K562 (cell line): ENCODE measurements around the gene CHRDL2. TPM values are rescaled to one million over a fixed set of nuclear protein-coding genes. Genes with fewer than 3 reads are reported as not detected.

Source experiments
- ATAC-seq: fragments of 200-7000 bp; cut with Tn5 transposase; 3 replicates; pipeline ENCODE4 v1.9.1; 2020; ENCODE audit warnings: moderate library complexity
- BruUV-seq: library from RNA; stranded (reverse); fragments of 400-500 nt; replicated peaks from 2 replicates; lab custom pipeline; 2021; lab: Mats Ljungman, UMichigan
- CTCF ChIA-PET: fragments of 300-600 bp; formaldehyde crosslinking; extraction: SDS; loops from one replicate; lab custom pipeline; 2021; ENCODE audit warnings: low intra/inter-chr PET ratio; lab: Yijun Ruan, JAX
- POLR2A ChIA-PET: fragments of 300-600, 350-650 bp; sonication (Branson Sonifier 250); formaldehyde crosslinking; extraction: SDS; loops from one replicate; lab custom pipeline; 2021; ENCODE audit warnings: antibody characterized with exemption, inconsistent platforms; lab: Yijun Ruan, JAX
- DNase-seq, 4 experiments: peaks; one replicate each; pipeline versions ENCODE4 v3.0.0 to v3.0.0-alpha.2; 2011 to 2018; ENCODE audit warnings: low spot score in 3 of 4, mixed read lengths in 3 of 4; ENCODE audit errors: extremely low read depth in 1 of 4
- FAIRE-seq: peaks from 2 replicates; lab custom pipeline; 2011; peaks lifted over from hg19 to GRCh38; lab: Jason Lieb, UNC
- H2AFZ ChIP-seq: 2 replicates; pipeline ENCODE4 v1.6.0; 2011; ENCODE audit warnings: low read depth, low read length, control low read depth, inconsistent platforms
- H3K27ac ChIP-seq: fragments of 200-600 bp; 3 replicates; pipeline ENCODE4 v1.8.0; 2011; ENCODE audit warnings: low read depth, mild to moderate bottlenecking, control low read depth, inconsistent platforms, low read length, moderate library complexity, mixed read lengths; ENCODE audit errors: extremely low read depth
- H3K27me3 ChIP-seq, 2 experiments: fragments of 300-600 bp in 1 of 2; 2 replicates in 1 of 2; 3 replicates in 1 of 2; pipeline versions ENCODE4 v1.6.0 to v1.8.0; 2011; ENCODE audit warnings: inconsistent platforms in 2 of 2, low read length in 2 of 2, mild to moderate bottlenecking in 1 of 2, mixed read lengths in 1 of 2, moderate library complexity in 1 of 2; ENCODE audit not compliant: control insufficient read depth in 2 of 2, insufficient read depth in 2 of 2
- H3K36me3 ChIP-seq: fragments of 300-600 bp; 3 replicates; pipeline ENCODE4 v1.8.0; 2011; ENCODE audit warnings: mild to moderate bottlenecking, low read length, inconsistent platforms; ENCODE audit not compliant: control insufficient read depth, insufficient read depth
- H3K4me1 ChIP-seq, 2 experiments: fragments of 200-600 bp in 1 of 2; replicated peaks in 1 of 2; 2 replicates in 1 of 2; 3 replicates in 1 of 2; pipeline versions ENCODE4 v1.5.1 to v1.8.0; 2011; ENCODE audit warnings: inconsistent platforms in 2 of 2, low read length in 2 of 2, mild to moderate bottlenecking in 1 of 2, mixed read lengths in 1 of 2, moderate library complexity in 1 of 2; ENCODE audit not compliant: control insufficient read depth in 2 of 2, insufficient read depth in 2 of 2
- H3K4me2 ChIP-seq: 2 replicates; pipeline ENCODE4 v1.6.1; 2011; ENCODE audit warnings: low read length, control low read depth, inconsistent platforms, mixed read lengths; ENCODE audit not compliant: insufficient read depth
- H3K4me3 ChIP-seq: fragments of 200-600 bp; sonication (generic), shearing (Covaris generic); 2 replicates; pipeline ENCODE4 v1.5.1; 2016; ENCODE audit warnings: control low read depth, inconsistent platforms
- H3K79me2 ChIP-seq: fragments of 200-600 bp; 3 replicates; pipeline ENCODE4 v1.8.0; 2011; ENCODE audit warnings: low read length, inconsistent platforms; ENCODE audit not compliant: control insufficient read depth, insufficient read depth
- H3K9ac ChIP-seq, 2 experiments: 2 replicates each; pipeline versions ENCODE4 v1.6.0 to v1.6.1; 2011; ENCODE audit warnings: low read depth in 2 of 2, low read length in 2 of 2, control low read depth in 1 of 2, inconsistent platforms in 1 of 2, mild to moderate bottlenecking in 1 of 2, mixed read lengths in 1 of 2; ENCODE audit not compliant: insufficient read depth in 1 of 2
- H3K9me1 ChIP-seq: one replicate; pipeline ENCODE4 v1.6.0; 2011; ENCODE audit warnings: inconsistent platforms, mild to moderate bottlenecking, low read length, moderate library complexity; ENCODE audit not compliant: control insufficient read depth, insufficient read depth
- H3K9me3 ChIP-seq: replicated peaks from 2 replicates; pipeline ENCODE4 v1.5.1; 2011; ENCODE audit warnings: low read depth, low read length, inconsistent platforms; ENCODE audit not compliant: control insufficient read depth, insufficient read depth
- H4K20me1 ChIP-seq: replicated peaks from 2 replicates; pipeline ENCODE4 v1.6.1; 2011; ENCODE audit warnings: low read length, inconsistent platforms, mixed read lengths; ENCODE audit not compliant: control insufficient read depth, insufficient read depth
- BCOR ChIP-seq: fragments of 450-650 bp; IDR thresholded peaks from 2 replicates; pipeline ENCODE4 v1.6.1; 2016
- C11orf30 ChIP-seq: fragments of 450-650 bp; IDR thresholded peaks from 2 replicates; pipeline ENCODE4 v1.6.1; 2016; ENCODE audit warnings: low read depth, mild to moderate bottlenecking
- COPS2 ChIP-seq: fragments of 450-650 bp; conservative IDR thresholded peaks from 2 replicates; pipeline ENCODE4 v1.6.1; 2016; ENCODE audit warnings: mild to moderate bottlenecking, moderate library complexity
- EWSR1 ChIP-seq: fragments of 450-650 bp; IDR thresholded peaks from 2 replicates; pipeline ENCODE4 v1.6.1; 2018; ENCODE audit warnings: borderline replicate concordance, mild to moderate bottlenecking, low read depth, moderate library complexity; ENCODE audit not compliant: partially characterized antibody
- FOXA1 ChIP-seq: fragments of 450-650 bp; IDR thresholded peaks from 2 replicates; pipeline ENCODE4 v1.6.1; 2016; ENCODE audit warnings: mild to moderate bottlenecking, borderline replicate concordance
- FUS ChIP-seq: fragments of 200-400 bp; formaldehyde crosslinking; optimal IDR thresholded peaks from 2 replicates; pipeline ENCODE3; 2017; ENCODE audit warnings: low read depth, low read length
- IRF1 ChIP-seq: sonication (generic); formaldehyde crosslinking; IDR thresholded peaks from 2 replicates; pipeline ENCODE4 v1.8.0; 2022; ENCODE audit warnings: missing genetic modification reagents, mild to moderate bottlenecking, borderline replicate concordance
- MAFF ChIP-seq: IDR thresholded peaks from 2 replicates; pipeline ENCODE4 v1.6.1; 2012; ENCODE audit warnings: low read length, improper control_type of control experiment
- MEF2D ChIP-seq: conservative IDR thresholded peaks from 2 replicates; pipeline ENCODE4 v1.6.1; 2016; ENCODE audit warnings: low read depth, missing genetic modification characterization, missing compliant biosample characterization
- NR2F6 ChIP-seq: fragments of 450-650 bp; formaldehyde crosslinking; IDR thresholded peaks from 2 replicates; pipeline ENCODE4 v1.4.0; 2020; ENCODE audit warnings: mild to moderate bottlenecking
- NR4A1 ChIP-seq, 2 experiments: fragments of 250-450 bp in 1 of 2; fragments of 450-650 bp in 1 of 2; sonication (Bioruptor Pico) in 1 of 2; IDR thresholded peaks; 2 replicates each; pipeline versions ENCODE4 v1.4.0 to v1.6.1; 2016 to 2020; ENCODE audit warnings: mild to moderate bottlenecking in 2 of 2, missing compliant biosample characterization in 1 of 2, missing genetic modification characterization in 1 of 2, moderate library complexity in 1 of 2
- PCBP2 ChIP-seq: fragments of 200-400 bp; formaldehyde crosslinking; IDR thresholded peaks from 2 replicates; pipeline ENCODE4 v1.6.1; 2018; ENCODE audit warnings: low read length, low read depth, mild to moderate bottlenecking, moderate library complexity; ENCODE audit not compliant: poor library complexity, severe bottlenecking
- PRPF4 ChIP-seq: fragments of 200-400 bp; formaldehyde crosslinking; IDR thresholded peaks from one replicate; pipeline ENCODE4 v1.6.1; 2017; ENCODE audit warnings: low read length, low read depth, mild to moderate bottlenecking; ENCODE audit not compliant: insufficient read depth, poor library complexity, severe bottlenecking
- RBM25 ChIP-seq: fragments of 200-400 bp; formaldehyde crosslinking; IDR thresholded peaks from 2 replicates; pipeline ENCODE4 v1.6.1; 2018; ENCODE audit warnings: low read length, low read depth, moderate library complexity; ENCODE audit not compliant: severe bottlenecking
- SMAD2 ChIP-seq: fragments of 150-350 bp; IDR thresholded peaks from 2 replicates; pipeline ENCODE4 v1.6.1; 2014; ENCODE audit warnings: low read depth, mild to moderate bottlenecking, low read length
- SRSF7 ChIP-seq: fragments of 200-400 bp; formaldehyde crosslinking; optimal IDR thresholded peaks from 2 replicates; pipeline ENCODE3; 2017; ENCODE audit warnings: mild to moderate bottlenecking, low read depth, low read length
- ZNF175 ChIP-seq: fragments of 200-800 bp; sonication (Bioruptor generic); IDR thresholded peaks from 2 replicates; pipeline ENCODE4 v1.6.1; 2016; ENCODE audit warnings: low read depth, mild to moderate bottlenecking, missing genetic modification characterization, missing compliant biosample characterization
- ZNF316 ChIP-seq: fragments of 450-650 bp; IDR thresholded peaks from 2 replicates; pipeline ENCODE4 v1.6.1; 2016
- WGBS: fragments of 100-300 bp; shearing (Covaris generic); methylation state at CpG from one replicate; pipeline ENCODE4 v1.1.6; 2016; ENCODE audit warnings: low coverage, mixed read lengths; ENCODE audit not compliant: insufficient coverage; ENCODE audit errors: missing lambda C conversion rate; 5-methylcytosine and 5-hydroxymethylcytosine counted together
- in situ Hi-C: fragments of 300-500 bp; cut with MboI; formaldehyde crosslinking; loops from 4 replicates; pipeline ENCODE4 v1.15.0; 2018; ENCODE audit warnings: inconsistent platforms, mixed read lengths
- intact Hi-C: fragments of 100-400 bp; cut with micrococcal nuclease; formaldehyde crosslinking; loops from 2 replicates; pipeline ENCODE4 v1.14.2; 2022
- polyA plus RNA-seq, 8 experiments: library from polyadenylated mRNA; depleted of rRNA in 4 of 8; stranded (reverse) in 5 of 8; unstranded in 3 of 8; fragments of >200 nt; fragmentation: Nextera tagmentation in 2 of 8; fragmentation: Illumina TruSeq in 1 of 8; extraction: Ambion mirVana in 2 of 8; extraction: Trizol in 1 of 8; gene quantifications; 2 replicates each; pipeline versions ENCODE4 v1.2.1 to v1.2.3, GENCODE V29; 2011 to 2014; ENCODE audit warnings: inconsistent platforms in 1 of 8, missing spikeins in 1 of 8
- total RNA-seq, 7 experiments: library from RNA; depleted of rRNA in 6 of 7; stranded (reverse); fragments of >200 nt in 6 of 7; fragmentation: Illumina TruSeq in 2 of 7; extraction: Trizol in 2 of 7; gene quantifications; 2 replicates each; pipeline versions ENCODE4 v1.2.1 to v1.2.3, GENCODE V29; 2011 to 2021; ENCODE audit warnings: low replicate concordance in 1 of 7

CHRDL2 gene
- total and polyA plus RNA-seq, 9 of the 15 experiments (the other 6 are each of a cell fraction or from before 2014, with no cell fraction given), result not detected

GRCh38 chr11:74771139-74771538 lies 39.9 kb upstream of the CHRDL2 start:
- no TSS peak for BruUV-seq
- Histone ChIP-seq H3K4me2 (no peak overlapping the region), H3K27ac (no peak overlapping the region), H3K9me3 (no peaks in the 10 kb centered on the region), H3K4me1 (no peaks in the 10 kb centered on the region), H3K9me1 (no peaks in the 10 kb centered on the region), H4K20me1 (no peaks in the 10 kb centered on the region), H2AFZ (no peak overlapping the region), H3K27me3 (no peaks in the 10 kb centered on the region), H3K36me3 (peaks cover 8% of the 10 kb centered on the region; the same call in 1 of the 3 replicates), H3K4me3 (no peak overlapping the region), H3K9ac (no peak overlapping the region), H3K79me2 (peaks cover 27% of the 10 kb centered on the region)
- ATAC-seq (no peak), FAIRE-seq (no peak), DNase-seq (no peak)
- no peak for TF ChIP-seq FUS
- peak; percentile 17; the same call in 1 of the 2 replicates for TF ChIP-seq C11orf30
- TF ChIP-seq NR4A1 (CRISPR knock-in tag; IDR thresholded peaks at IDR 0.05), result no peak
- TF ChIP-seq NR4A1 (tag; IDR thresholded peaks at IDR 0.05), result no peak
- TF ChIP-seq ZNF316, result peak; percentile 65
- TF ChIP-seq MAFF, result peak; percentile 6; the same call in 1 of the 2 replicates
- intact Hi-C loops (no loop called here), in situ Hi-C loops (no loop called here)
- ChIA-PET POLR2A (interaction anchor here (1.7 kb wide), 1 partner anchor 10 kb away, joined by 7 read pairs; no protein-coding TSS in a partner anchor), CTCF (no interaction called here)
- 85% methylated on average over 3 of the region's 3 CpGs for WGBS

GRCh38 chr11:74770456-74770855 lies 39.2 kb upstream of the CHRDL2 start:
- Histone ChIP-seq H2AFZ (no peak overlapping the region), H4K20me1 (no peaks in the 10 kb centered on the region), H3K4me3 (no peak overlapping the region), H3K27me3 (no peaks in the 10 kb centered on the region), H3K9me3 (no peaks in the 10 kb centered on the region), H3K4me1 (no peaks in the 10 kb centered on the region), H3K27ac (no peak overlapping the region), H3K36me3 (peaks cover 2% of the 10 kb centered on the region; the same call in 1 of the 3 replicates), H3K9ac (no peak overlapping the region), H3K79me2 (peaks cover 27% of the 10 kb centered on the region), H3K4me2 (no peak overlapping the region), H3K9me1 (no peaks in the 10 kb centered on the region)
- DNase-seq, result no peak
- ATAC-seq, result no peak
- in situ Hi-C loops, result no loop called here
- CTCF ChIA-PET, result no interaction called here
- POLR2A ChIA-PET, result interaction anchor here (0.7 kb wide), 1 partner anchor 22 kb away, joined by 3 read pairs; no protein-coding TSS in a partner anchor
- WGBS, result 56% methylated on average over 5 of the region's 5 CpGs
- BruUV-seq, result no TSS peak
- TF ChIP-seq FOXA1 (no peak), ZNF175 (CRISPR knock-in tag) (no peak), SRSF7 (no peak), PCBP2 (no peak), RBM25 (no peak), EWSR1 (no peak), BCOR (no peak), IRF1 (CRISPR knock-in tag) (no peak), MEF2D (tag) (no peak), NR2F6 (CRISPR knock-in tag) (no peak), COPS2 (no peak), PRPF4 (no peak), SMAD2 (no peak)
- intact Hi-C loops, result no loop called here
- FAIRE-seq, result no peak
